Loucy (cell line): ENCODE results near the gene PDGFC.

Experiments
- CTCF ChIP-seq: fragments of 200-600 bp; sonication (generic); conservative IDR thresholded peaks from 2 replicates; pipeline ENCODE4 v1.5.1; 2014; ENCODE audit warnings: mild to moderate bottlenecking, antibody characterized with exemption, low read length
- EZH2phosphoT487 ChIP-seq: fragments of 200-600 bp; IDR thresholded peaks from 2 replicates; pipeline ENCODE4 v1.6.1; 2018; ENCODE audit warnings: antibody characterized with exemption, mild to moderate bottlenecking, moderate library complexity, borderline replicate concordance

GRCh38 chr4:156976147-156976546 lies 4.5 kb upstream of the PDGFC start:
- TF ChIP-seq CTCF, result no peak
- TF ChIP-seq EZH2phosphoT487, result no peak
